Measurements from ENCODE around the gene FGD5.

DNA sequence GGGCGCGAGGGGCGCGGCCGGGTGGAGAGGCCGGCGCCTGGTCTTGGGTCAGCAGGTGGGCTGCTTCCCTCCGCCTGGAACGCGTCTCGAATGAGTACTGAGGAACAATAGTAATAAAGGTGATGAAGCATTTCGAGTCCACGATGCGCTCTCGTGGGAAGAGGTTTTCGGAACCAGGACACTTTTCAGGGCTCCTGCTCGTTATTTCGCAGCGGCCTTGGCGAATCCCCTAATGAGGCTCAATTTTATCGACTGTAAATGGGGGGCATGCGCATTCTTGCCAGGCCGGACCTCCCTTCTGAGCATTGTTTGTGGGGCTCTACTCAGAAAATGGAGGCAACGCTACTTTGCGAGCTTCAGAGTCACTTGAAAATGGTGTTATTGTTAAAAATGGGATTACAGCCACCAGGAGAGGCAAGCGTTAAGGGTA lies 129.9 kb downstream of the FGD5 start:
- TF ChIP-seq POLR2A (IDR thresholded peaks at IDR 0.05): peak in 1 of 2 donors; percentile 4
- TF ChIP-seq, protein P1, sequence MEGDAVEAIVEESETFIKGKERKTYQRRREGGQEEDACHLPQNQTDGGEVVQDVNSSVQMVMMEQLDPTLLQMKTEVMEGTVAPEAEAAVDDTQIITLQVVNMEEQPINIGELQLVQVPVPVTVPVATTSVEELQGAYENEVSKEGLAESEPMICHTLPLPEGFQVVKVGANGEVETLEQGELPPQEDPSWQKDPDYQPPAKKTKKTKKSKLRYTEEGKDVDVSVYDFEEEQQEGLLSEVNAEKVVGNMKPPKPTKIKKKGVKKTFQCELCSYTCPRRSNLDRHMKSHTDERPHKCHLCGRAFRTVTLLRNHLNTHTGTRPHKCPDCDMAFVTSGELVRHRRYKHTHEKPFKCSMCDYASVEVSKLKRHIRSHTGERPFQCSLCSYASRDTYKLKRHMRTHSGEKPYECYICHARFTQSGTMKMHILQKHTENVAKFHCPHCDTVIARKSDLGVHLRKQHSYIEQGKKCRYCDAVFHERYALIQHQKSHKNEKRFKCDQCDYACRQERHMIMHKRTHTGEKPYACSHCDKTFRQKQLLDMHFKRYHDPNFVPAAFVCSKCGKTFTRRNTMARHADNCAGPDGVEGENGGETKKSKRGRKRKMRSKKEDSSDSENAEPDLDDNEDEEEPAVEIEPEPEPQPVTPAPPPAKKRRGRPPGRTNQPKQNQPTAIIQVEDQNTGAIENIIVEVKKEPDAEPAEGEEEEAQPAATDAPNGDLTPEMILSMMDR (IDR thresholded peaks at IDR 0.05): no peak

Measured in uterus (tissue), 2 donors.